Spleen (tissue), 7 donors: ENCODE results near the gene TMEM245.

Experiments used
- CTCF ChIP-seq, 11 experiments: fragments of 200-600 bp in 7 of 11; fragments of 450-650 bp in 4 of 11; sonication (generic) in 4 of 11; IDR thresholded peaks in 8 of 11; conservative IDR thresholded peaks in 3 of 11; 1 replicate in 7 of 11; 2 replicates in 4 of 11; pipeline versions ENCODE4 v1.4.0 to v1.8.0; 2016 to 2021; ENCODE audit warnings: antibody characterized with exemption in 11 of 11, inconsistent platforms in 4 of 11, mild to moderate bottlenecking in 1 of 11
- POLR2A ChIP-seq, 3 donors: fragments of 450-650 bp; IDR thresholded peaks; one replicate each; pipeline ENCODE4 v1.5.1; 2017; ENCODE audit warnings: antibody characterized with exemption in 3 of 3, mild to moderate bottlenecking in 1 of 3
- donor health status: DM: no; HTN: no; CAD: no; lungs with moderate emphysema.
- donor health status: DM: no; HTN: no; CAD: no.
- donor health status: DM: no; HTN: no; CAD: no.

GRCh38 chr9:109063760-109064159 is 56.0 kb downstream of the TMEM245 start:
- TF ChIP-seq CTCF (IDR thresholded peaks at IDR 0.05 in 8 of 11, conservative IDR thresholded peaks at IDR 0.05 in 3 of 11) (no peak), POLR2A (IDR thresholded peaks at IDR 0.05) (no peak)
